Parietal lobe (tissue), 1 donor: ENCODE data around the gene SEM1. TPM values are rescaled to one million over a fixed set of nuclear protein-coding genes. Genes with fewer than 3 reads are reported as not detected.

Experiments
- total RNA-seq: library from RNA; depleted of rRNA; stranded (reverse); fragments of >200 nt; gene quantifications from one replicate; pipeline ENCODE4 v1.2.3, GENCODE V29; 2014

SEM1 gene
- 50.4 TPM for total RNA-seq

GRCh38 chr7:96709381-96710228 is at the start of gene SEM1:
TSS of gene SEM1 (minus strand) at chr7:96709846. CDS start at chr7:96709763, 83 bp downstream.

